ENCODE measurements around the gene LPIN2. TPM values are rescaled to one million over a fixed set of nuclear protein-coding genes. Genes with fewer than 3 reads are reported as not detected.
A peak's percentile ranks its signal among the peaks of the same experiment; 100 is the strongest.

The LPIN2 gene
- total RNA-seq, 1 donor from 2014 or later = 11.0 TPM

DNA sequence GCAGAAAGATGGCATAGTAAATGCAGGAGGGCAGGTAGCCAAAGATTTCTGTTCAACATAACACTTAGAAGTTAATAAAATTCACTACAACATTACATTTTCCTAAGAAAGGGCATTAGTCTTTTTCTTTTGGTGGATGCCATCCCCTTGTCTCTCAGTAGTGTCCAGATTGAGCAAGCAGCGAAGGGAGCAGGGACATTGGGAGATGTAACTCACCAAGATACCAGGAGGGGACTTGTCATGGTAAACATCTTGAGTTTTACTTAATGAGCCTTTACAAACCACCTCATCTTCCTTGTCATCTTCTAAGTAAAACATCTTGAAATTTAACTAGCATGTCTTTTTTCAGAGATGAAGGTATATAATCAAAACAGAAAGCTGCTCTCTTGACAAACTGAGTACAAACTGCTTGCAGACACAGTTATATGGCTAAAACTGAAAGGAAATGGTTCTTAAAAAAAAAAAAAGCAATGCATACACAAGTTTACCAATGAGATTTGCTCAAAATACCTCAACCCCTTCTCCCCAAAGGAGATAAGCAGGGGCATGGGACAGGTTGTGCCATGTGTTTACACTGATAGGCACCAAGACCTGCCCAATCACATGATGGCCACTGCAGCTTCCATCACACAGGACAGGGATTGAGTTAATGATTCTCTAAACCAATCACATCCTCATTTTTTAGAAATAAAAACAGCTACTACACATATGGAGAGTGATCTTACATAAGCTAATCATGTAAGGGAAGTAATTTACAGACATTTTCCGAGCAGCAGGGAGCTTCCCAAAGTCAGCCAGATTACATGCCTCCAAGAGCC is 30.3 kb downstream of the LPIN2 start:
- Histone ChIP-seq H3K27me3 (ENCODE audit: control insufficient read depth in 3 of 3, insufficient read depth in 3 of 3, low read length in 3 of 3) (no peaks in the 10 kb centered on the region), H3K9me3 (ENCODE audit: control insufficient read depth in 3 of 3, low read length in 3 of 3) (no peaks in the 10 kb centered on the region), H3K27ac (ENCODE audit: low read depth, low read length) (peak overlapping the region; percentile 29), H3K4me1 (ENCODE audit: control insufficient read depth in 3 of 3, insufficient read depth in 3 of 3, low read length in 3 of 3) (peaks cover 15 to 26% (median 23%) of the 10 kb centered on the region in 3 donors), H3K9ac (ENCODE audit: low read depth in 1 of 3, low read length in 3 of 3) (no peak overlapping the region), H3K4me3 (ENCODE audit: low read length in 3 of 3) (peak overlapping the region in 1 of 3 donors; percentile 1), H3K36me3 (ENCODE audit: control insufficient read depth in 3 of 3, insufficient read depth in 3 of 3, low read length in 3 of 3) (no peaks in the 10 kb centered on the region)

DNA sequence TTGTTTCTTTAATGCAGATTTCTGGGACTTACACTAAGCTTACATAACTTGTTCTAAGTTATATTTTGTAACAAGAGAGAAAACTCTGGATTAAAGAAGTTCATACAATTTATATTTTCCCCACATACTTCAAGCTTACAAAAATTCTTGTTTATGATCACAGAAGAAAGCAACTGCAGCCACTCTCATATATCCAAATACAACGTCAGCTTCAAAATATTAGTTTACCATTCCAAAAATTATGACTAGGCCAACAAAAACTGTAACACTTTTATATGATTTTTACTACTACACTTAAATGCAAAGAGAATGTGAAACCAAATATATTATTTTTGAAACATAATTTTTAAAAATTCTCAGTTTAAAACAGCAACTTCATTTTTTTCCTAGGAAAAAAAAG is 30.9 kb downstream of the LPIN2 start:
- no peak overlapping the region for H3K9ac ChIP-seq (ENCODE audit: low read depth in 1 of 3, low read length in 3 of 3)

GRCh38 chr18:2981212-2981728 is 31.7 kb downstream of the LPIN2 start:
- H3K9ac ChIP-seq (ENCODE audit: low read depth in 1 of 3, low read length in 3 of 3) = peak overlapping the region in 1 of 3 donors; percentile 0

More for the DNA sequence above, 30.9 kb downstream of the LPIN2 start:
- Histone ChIP-seq H3K27ac (ENCODE audit: low read depth, low read length) (peak overlapping the region; percentile 29), H3K9me3 (ENCODE audit: control insufficient read depth in 3 of 3, low read length in 3 of 3) (no peaks in the 10 kb centered on the region), H3K4me3 (ENCODE audit: low read length in 3 of 3) (no peak overlapping the region), H3K36me3 (ENCODE audit: control insufficient read depth in 3 of 3, insufficient read depth in 3 of 3, low read length in 3 of 3) (no peaks in the 10 kb centered on the region), H3K27me3 (ENCODE audit: control insufficient read depth in 3 of 3, insufficient read depth in 3 of 3, low read length in 3 of 3) (no peaks in the 10 kb centered on the region), H3K4me1 (ENCODE audit: control insufficient read depth in 3 of 3, insufficient read depth in 3 of 3, low read length in 3 of 3) (peaks cover 15 to 31% (median 23%) of the 10 kb centered on the region in 3 donors)

GRCh38 chr18:2979871-2980790 is 32.8 kb downstream of the LPIN2 start:
- H3K27ac ChIP-seq (ENCODE audit: low read depth, low read length) = peak overlapping the region; percentile 57
- H3K9ac ChIP-seq (ENCODE audit: low read depth in 1 of 3, low read length in 3 of 3) = no peak overlapping the region
- H3K9me3 ChIP-seq (ENCODE audit: control insufficient read depth in 3 of 3, low read length in 3 of 3) = no peaks in the 10 kb centered on the region
- no peaks in the 10 kb centered on the region for H3K27me3 ChIP-seq (ENCODE audit: control insufficient read depth in 3 of 3, insufficient read depth in 3 of 3, low read length in 3 of 3)
- H3K4me3 ChIP-seq (ENCODE audit: low read length in 3 of 3) = peak overlapping the region in 1 of 3 donors; percentile 23
- no peaks in the 10 kb centered on the region for H3K36me3 ChIP-seq (ENCODE audit: control insufficient read depth in 3 of 3, insufficient read depth in 3 of 3, low read length in 3 of 3)
- H3K4me1 ChIP-seq (ENCODE audit: control insufficient read depth in 3 of 3, insufficient read depth in 3 of 3, low read length in 3 of 3) = peaks cover 15 to 33% (median 23%) of the 10 kb centered on the region in 3 donors

More at GRCh38 chr18:2981212-2981728, 31.7 kb downstream of the LPIN2 start:
- H3K4me1 ChIP-seq (ENCODE audit: control insufficient read depth in 3 of 3, insufficient read depth in 3 of 3, low read length in 3 of 3) = peaks cover 15 to 33% (median 23%) of the 10 kb centered on the region in 3 donors
- H3K27me3 ChIP-seq (ENCODE audit: control insufficient read depth in 3 of 3, insufficient read depth in 3 of 3, low read length in 3 of 3) = no peaks in the 10 kb centered on the region
- H3K27ac ChIP-seq (ENCODE audit: low read depth, low read length) = peak overlapping the region; percentile 57
- no peaks in the 10 kb centered on the region for H3K36me3 ChIP-seq (ENCODE audit: control insufficient read depth in 3 of 3, insufficient read depth in 3 of 3, low read length in 3 of 3)
- H3K9me3 ChIP-seq (ENCODE audit: control insufficient read depth in 3 of 3, low read length in 3 of 3) = no peaks in the 10 kb centered on the region
- peak overlapping the region in 1 of 3 donors; percentile 26 for H3K4me3 ChIP-seq (ENCODE audit: low read length in 3 of 3)

DNA sequence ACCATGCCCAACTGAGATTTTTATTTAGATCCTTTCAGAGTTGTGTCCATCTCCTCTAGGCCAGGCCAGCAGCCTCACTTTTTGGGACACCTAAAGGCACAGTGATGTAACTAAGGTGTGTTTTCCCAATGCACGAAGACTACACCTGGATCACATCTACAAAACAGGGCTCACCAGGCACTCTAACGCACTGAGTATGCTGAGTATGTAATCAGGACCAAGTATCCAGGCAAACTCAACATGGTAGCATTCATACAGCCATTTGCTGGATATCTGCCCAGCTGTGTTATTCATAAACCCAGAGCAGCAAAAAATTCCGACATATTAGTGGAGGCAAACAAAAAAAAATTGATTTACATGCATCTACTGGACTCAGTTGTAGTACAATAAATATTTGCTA is 33.8 kb downstream of the LPIN2 start:
- Histone ChIP-seq H3K4me1 (ENCODE audit: control insufficient read depth in 3 of 3, insufficient read depth in 3 of 3, low read length in 3 of 3) (peaks cover 15 to 31% (median 23%) of the 10 kb centered on the region in 3 donors), H3K27ac (ENCODE audit: low read depth, low read length) (peak overlapping the region; percentile 42), H3K9me3 (ENCODE audit: control insufficient read depth in 3 of 3, low read length in 3 of 3) (no peaks in the 10 kb centered on the region), H3K27me3 (ENCODE audit: control insufficient read depth in 3 of 3, insufficient read depth in 3 of 3, low read length in 3 of 3) (no peaks in the 10 kb centered on the region), H3K36me3 (ENCODE audit: control insufficient read depth in 3 of 3, insufficient read depth in 3 of 3, low read length in 3 of 3) (no peaks in the 10 kb centered on the region), H3K4me3 (ENCODE audit: low read length in 3 of 3) (peak overlapping the region in 1 of 3 donors; percentile 28), H3K9ac (ENCODE audit: low read depth in 1 of 3, low read length in 3 of 3) (no peak overlapping the region)

DNA sequence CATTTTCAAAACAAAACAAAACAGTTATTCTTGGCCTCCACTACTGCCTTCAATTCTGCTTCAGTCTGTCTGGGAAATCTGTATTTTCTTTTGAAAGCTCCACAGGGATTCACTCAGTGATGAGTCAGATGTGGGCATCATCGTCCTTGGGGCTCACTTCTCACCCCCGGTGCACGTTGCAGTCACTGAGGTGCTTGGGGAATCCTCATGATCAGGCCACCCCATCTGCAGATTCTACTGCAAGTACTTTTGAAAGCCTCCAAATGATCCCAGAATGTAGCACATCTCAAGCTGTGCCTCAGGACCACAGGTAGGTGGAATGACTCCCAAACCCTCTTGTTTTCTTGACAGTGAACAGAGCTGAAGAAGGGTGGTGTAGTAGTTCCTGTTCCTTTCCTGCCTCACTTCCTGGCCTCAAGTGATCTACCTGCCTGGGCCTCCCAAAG is 34.3 kb downstream of the LPIN2 start:
- peak overlapping the region in 2 of 3 donors; percentile 4 to 46 for H3K4me3 ChIP-seq (ENCODE audit: low read length in 3 of 3)
- peak overlapping the region; percentile 42 for H3K27ac ChIP-seq (ENCODE audit: low read depth, low read length)
- peaks cover 15 to 30% (median 23%) of the 10 kb centered on the region in 3 donors for H3K4me1 ChIP-seq (ENCODE audit: control insufficient read depth in 3 of 3, insufficient read depth in 3 of 3, low read length in 3 of 3)
- no peak overlapping the region for H3K9ac ChIP-seq (ENCODE audit: low read depth in 1 of 3, low read length in 3 of 3)
- no peaks in the 10 kb centered on the region for H3K36me3 ChIP-seq (ENCODE audit: control insufficient read depth in 3 of 3, insufficient read depth in 3 of 3, low read length in 3 of 3)
- H3K27me3 ChIP-seq (ENCODE audit: control insufficient read depth in 3 of 3, insufficient read depth in 3 of 3, low read length in 3 of 3) = no peaks in the 10 kb centered on the region
- H3K9me3 ChIP-seq (ENCODE audit: control insufficient read depth in 3 of 3, low read length in 3 of 3) = no peaks in the 10 kb centered on the region

- Histone ChIP-seq H3K9me3 (ENCODE audit: control insufficient read depth in 3 of 3, low read length in 3 of 3) (no peaks in the 10 kb centered on the region), H3K9ac (ENCODE audit: low read depth in 1 of 3, low read length in 3 of 3) (no peak overlapping the region), H3K4me1 (ENCODE audit: control insufficient read depth in 3 of 3, insufficient read depth in 3 of 3, low read length in 3 of 3) (peaks cover 15 to 30% (median 24%) of the 10 kb centered on the region in 3 donors), H3K4me3 (ENCODE audit: low read length in 3 of 3) (peak overlapping the region in 2 of 3 donors; percentile 4 to 46), H3K27ac (ENCODE audit: low read depth, low read length) (peak overlapping the region; percentile 42), H3K36me3 (ENCODE audit: control insufficient read depth in 3 of 3, insufficient read depth in 3 of 3, low read length in 3 of 3) (no peaks in the 10 kb centered on the region), H3K27me3 (ENCODE audit: control insufficient read depth in 3 of 3, insufficient read depth in 3 of 3, low read length in 3 of 3) (no peaks in the 10 kb centered on the region)
Observed at GRCh38 chr18:2978208-2978607, 34.7 kb downstream of the LPIN2 start.

DNA sequence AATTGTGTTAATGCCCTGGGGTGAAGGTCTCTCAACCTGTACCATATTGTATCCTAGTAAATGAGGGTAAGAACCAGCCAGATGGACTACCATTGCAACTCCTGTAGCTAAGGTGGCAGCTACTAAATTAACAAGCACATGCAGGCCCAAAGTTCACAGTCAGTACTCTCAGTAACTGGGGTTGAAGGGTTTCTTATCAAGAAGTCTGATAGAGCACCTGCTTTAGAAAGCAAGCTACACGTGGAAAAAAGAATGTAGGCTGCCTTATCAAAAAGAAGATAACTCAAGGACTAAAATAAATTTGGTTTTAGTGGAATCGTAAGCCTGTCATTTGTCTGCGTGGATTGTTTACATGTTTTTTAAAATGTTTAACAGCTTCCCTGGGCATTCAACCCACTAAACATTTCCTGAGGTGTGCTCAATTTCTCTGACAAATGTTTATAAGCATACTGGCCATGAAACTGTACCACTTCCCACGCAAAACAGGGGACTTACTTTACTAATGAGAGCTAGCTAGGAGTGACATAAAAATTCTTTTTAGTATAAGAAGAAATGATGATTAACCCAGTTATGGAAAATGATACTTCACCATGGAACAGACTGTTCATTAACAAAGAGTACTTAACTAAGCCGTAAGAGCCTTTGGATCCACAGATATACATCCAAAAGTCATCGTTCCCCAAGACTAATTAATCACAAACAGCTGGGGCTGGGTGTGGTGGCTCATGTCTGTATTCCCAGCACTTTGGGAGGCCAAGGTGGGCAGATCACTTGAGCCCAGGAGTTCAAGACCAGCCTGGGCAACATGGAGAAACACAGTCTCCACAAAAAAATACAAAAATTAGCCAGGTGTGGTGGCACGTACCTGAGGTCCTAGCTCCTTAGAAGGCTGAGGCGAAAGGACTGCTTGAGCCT is 36.5 kb downstream of the LPIN2 start:
- H3K9ac ChIP-seq (ENCODE audit: low read depth in 1 of 3, low read length in 3 of 3) = no peak overlapping the region
- no peaks in the 10 kb centered on the region for H3K36me3 ChIP-seq (ENCODE audit: control insufficient read depth in 3 of 3, insufficient read depth in 3 of 3, low read length in 3 of 3)
- no peak overlapping the region for H3K27ac ChIP-seq (ENCODE audit: low read depth, low read length)
- H3K4me1 ChIP-seq (ENCODE audit: control insufficient read depth in 3 of 3, insufficient read depth in 3 of 3, low read length in 3 of 3) = peaks cover 17 to 28% (median 22%) of the 10 kb centered on the region in 3 donors
- no peaks in the 10 kb centered on the region for H3K9me3 ChIP-seq (ENCODE audit: control insufficient read depth in 3 of 3, low read length in 3 of 3)
- no peaks in the 10 kb centered on the region for H3K27me3 ChIP-seq (ENCODE audit: control insufficient read depth in 3 of 3, insufficient read depth in 3 of 3, low read length in 3 of 3)
- H3K4me3 ChIP-seq (ENCODE audit: low read length in 3 of 3) = no peak overlapping the region

DNA sequence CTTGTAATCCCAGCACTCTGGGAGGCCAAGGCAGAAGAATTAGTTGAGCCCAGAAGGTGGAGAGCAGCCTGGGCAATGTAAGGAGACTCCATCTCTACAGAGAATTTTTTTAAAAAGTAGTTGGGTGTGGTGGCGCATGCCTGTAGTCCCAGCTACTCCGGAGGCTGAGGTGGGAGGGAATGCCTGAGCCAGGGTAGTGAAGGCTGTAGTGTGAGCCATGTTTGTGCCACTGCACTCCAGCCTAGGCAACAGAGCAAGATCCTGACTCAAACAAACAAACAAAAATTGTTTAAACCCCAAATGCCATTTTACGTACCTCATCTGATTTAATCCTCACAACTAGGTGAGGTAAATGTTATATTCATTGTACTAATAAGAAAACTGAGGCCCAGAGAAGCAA is 38.2 kb downstream of the LPIN2 start:
- no peaks in the 10 kb centered on the region for H3K27me3 ChIP-seq (ENCODE audit: control insufficient read depth in 3 of 3, insufficient read depth in 3 of 3, low read length in 3 of 3)
- no peak overlapping the region for H3K9ac ChIP-seq (ENCODE audit: low read depth in 1 of 3, low read length in 3 of 3)
- H3K9me3 ChIP-seq (ENCODE audit: control insufficient read depth in 3 of 3, low read length in 3 of 3) = no peaks in the 10 kb centered on the region
- H3K36me3 ChIP-seq (ENCODE audit: control insufficient read depth in 3 of 3, insufficient read depth in 3 of 3, low read length in 3 of 3) = no peaks in the 10 kb centered on the region
- peaks cover 15 to 18% (median 16%) of the 10 kb centered on the region in 3 donors for H3K4me1 ChIP-seq (ENCODE audit: control insufficient read depth in 3 of 3, insufficient read depth in 3 of 3, low read length in 3 of 3)
- H3K4me3 ChIP-seq (ENCODE audit: low read length in 3 of 3) = no peak overlapping the region
- H3K27ac ChIP-seq (ENCODE audit: low read depth, low read length) = no peak overlapping the region
